ENCODE measurements around the gene GLP1R.
A peak's percentile ranks its signal among the peaks of the same experiment; 100 is the strongest.

GLP1R gene

GRCh38 chr6:39047434-39048327 is 900 bp upstream of the GLP1R start:
- DNase-seq, result no peak

DNA sequence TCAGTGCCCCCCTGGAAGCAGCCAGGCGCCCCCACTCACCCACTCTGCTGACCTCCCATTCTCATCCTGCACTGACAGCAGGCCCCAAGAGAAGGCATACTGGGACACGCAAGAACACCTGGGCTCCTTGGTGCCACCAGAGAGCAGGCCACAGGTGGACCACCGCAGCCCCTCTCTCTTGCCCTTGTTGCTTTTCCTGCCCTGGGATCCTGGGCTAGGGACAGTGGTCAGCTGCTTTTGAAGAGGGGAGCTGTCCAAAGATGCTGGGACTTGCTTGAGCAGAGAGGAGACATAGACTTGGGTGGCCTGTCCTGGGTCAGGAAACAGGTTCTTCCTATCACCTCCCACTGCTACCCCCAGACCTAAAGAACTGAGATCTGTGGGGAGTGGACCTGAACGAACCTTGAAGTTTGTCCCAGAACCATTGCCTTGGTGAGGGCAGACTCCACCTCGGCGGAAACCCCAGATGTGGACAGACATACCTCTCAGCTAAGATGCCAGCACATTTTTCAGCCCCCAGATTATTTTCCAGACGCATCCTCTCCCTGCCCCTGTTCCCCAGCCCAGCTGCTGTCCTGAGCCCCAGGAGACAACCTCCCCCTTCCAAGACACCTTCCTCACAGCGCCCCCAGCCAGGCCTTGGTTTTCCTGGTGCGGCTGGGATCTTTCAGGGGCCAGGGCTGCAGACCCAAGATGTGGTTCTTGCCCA is 1.1 kb downstream of the GLP1R start:
- DNase-seq, result no peak

DNA sequence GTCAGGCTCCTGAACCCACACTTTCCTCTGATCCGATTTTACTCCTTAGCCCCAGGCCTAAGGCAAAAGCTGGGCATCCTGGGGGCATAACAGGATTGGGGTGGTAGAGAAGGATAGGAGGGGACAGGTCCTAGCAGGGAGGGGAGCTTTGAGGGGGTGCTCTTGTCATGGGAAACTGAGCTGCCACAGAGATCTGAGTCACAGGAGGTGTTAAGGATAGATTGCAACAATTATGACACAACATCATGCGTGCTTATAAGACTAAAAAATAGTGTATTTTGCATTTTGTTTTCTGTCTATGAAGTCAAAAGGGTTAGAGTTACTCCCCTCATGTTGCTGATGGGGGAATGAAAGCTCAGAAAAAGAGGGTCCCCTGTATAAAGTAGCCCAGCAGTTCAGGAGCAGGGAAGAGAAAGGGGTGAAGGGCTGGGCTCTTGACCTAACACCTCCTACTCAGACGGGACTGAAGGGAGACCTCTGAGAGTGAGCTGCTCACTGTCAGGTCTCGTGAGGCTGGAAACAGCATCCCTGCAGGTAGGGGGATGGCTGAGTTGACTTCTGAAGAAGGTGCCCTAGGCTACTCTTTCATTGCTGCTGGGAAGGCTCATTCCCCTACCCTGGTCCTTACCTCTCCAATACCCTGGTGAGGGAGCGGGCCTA is 2.0 kb downstream of the GLP1R start:
- no peak for DNase-seq

DNA sequence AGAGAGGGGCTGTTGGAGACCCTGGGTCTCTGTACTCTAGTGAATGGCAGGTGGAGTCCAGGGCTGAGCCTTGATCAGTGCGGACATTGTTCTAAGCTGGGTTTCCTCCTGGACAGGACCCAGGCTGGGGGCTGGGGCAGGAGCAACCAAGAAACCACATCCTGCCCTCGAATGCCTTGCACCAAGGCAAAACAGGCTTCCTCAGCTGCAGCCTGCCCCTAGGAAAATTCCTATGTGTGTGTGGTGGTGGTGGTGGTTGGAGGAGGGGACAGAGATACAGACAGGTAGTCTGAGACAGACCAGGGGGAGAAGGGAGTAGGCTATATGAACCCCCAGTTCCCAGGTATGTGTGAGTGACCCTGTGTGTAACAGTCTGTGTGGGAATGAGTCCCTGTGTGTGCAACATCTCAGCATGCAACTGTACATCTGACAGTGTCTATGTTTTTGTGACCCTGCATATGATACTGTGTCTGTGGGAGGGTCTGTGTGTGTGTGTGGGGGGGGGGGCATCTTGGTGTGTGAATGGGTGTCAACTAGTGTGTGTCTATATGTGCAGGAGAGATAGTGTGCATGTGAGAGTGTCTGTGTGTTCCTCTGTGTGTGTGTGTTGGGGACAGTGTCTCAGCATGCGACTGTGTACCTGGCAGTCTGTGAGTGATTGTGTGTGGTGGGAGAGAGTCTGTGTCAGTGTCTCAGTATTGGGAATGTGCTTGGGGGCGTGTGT is 3.0 kb downstream of the GLP1R start:
- DNase-seq, result no peak

GRCh38 chr6:39053016-39053624 is 4.5 kb downstream of the GLP1R start:
- DNase-seq, result peak; percentile 10 to 21

- DNase-seq, result no peak
Observed at GRCh38 chr6:39053854-39054576, 5.4 kb downstream of the GLP1R start.

DNA sequence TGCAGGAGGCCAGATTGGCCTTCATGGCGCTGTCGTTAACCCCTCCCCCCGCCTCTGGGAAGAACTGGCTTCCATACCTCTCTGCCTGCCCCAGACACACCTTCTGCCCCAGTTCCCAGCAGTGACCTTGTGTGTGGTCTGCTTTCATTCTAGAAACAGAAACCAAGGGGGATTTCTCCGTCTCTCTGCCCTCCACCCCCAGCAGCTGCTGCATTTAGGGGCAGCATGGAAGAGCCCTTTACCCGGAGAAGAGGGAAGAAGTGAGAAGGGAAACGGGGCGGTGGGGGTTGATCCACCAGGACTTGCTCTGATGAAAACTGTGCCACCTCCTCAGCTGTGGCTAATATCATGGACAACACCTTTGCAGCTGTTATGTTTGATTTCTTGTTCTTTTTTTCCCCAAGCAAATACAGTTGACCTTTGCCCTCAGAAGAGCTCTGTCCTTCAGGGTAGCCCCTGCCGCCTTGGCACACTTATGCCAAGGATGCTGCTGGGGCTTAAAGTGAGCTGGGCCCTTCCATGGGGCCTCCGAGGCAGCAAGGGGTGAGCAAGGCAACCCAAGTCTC is 6.1 kb downstream of the GLP1R start:
- no peak for DNase-seq

DNA sequence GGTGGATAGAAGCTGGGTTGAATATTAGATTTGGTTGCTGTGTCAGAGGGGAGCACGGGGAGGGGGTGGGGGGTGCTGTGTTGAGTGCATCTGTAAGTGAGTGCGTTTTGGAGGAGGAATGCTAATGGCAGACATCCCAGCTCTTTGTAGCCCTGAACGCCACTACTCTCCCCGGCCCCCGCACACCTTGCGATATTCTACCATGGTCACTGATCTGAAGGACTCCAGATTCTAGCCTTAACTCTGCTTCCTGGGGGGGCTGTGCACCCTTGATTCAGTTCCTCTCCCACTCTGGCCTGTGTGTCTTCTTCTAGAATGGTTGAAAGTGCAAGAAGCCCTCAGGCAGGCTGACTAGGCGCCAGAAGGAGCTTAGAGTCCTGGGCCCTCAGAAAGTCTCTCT is 7.1 kb downstream of the GLP1R start:
- DNase-seq, result no peak

DNA sequence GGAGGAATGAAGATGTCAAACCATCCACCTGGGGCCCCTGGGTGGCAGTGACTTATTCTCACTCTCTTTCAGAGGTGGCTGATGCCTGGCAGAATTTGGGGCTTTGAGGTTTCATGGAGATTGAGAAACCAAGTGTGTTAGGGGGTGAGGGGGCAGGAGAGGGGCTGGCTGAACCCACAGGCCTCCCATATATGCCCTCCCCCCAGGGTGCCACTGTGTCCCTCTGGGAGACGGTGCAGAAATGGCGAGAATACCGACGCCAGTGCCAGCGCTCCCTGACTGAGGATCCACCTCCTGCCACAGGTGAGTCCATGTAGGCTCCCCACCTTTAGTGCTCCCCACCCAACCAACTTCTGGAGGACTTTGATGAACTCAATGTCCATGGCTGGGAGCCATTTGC is 7.6 kb downstream of the GLP1R start:
- no peak for DNase-seq

DNA sequence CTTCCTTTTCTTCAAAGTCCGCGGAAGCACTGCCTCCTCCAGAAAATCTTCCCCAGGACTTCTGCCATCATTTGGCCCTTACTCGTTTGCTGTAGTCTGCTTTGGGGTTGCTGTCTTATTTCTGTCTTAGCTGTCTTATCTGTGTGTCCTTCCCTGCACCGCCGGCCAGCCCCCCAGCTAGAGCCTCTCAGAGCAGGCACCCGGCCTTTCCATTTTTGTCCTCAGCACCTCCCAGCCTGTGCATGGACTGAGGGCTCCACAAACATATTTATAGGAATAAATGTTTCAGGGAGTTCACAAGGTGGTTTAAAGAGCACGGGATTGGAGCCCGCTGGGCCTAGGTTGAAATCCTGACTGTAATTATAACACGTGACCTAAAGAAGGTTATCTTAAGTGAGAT is 8.1 kb downstream of the GLP1R start:
- no peak for DNase-seq

- DNase-seq, result no peak
Observed at GRCh38 chr6:39057251-39058155, 8.9 kb downstream of the GLP1R start.

DNA sequence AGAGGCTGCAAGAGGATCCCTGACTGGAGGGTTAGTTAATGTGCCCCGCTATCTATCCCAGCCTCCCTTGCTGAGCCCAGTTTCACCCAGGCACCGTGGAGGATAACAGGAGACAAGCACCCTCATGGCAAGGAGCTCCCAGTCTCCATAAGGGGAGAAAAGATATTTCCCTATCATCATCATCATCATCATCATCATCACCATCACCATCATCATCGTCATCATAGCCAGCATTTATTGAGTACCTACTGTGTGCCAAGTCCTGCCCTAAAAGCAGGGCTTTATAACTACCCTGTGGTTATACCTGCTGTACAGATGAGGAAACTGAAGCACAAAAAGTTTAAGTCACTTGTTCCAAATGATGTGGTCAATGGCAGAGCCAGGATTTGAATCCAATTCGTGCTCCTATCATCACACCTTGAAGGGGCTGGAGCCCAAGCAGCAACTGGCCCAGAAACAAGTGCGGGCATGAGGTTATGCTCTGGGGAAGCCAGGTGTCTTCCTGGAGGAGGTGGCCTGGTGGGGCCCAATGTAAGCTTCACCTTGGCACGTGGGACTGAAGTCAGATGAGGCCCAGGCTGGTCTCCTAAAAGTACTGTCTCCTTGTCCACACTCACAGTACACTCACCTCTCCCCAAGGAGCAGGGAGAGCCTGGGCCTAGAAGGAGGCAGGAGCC is 10.0 kb downstream of the GLP1R start:
- no peak for DNase-seq

GRCh38 chr6:39059496-39060310 is 11.1 kb downstream of the GLP1R start:
- no peak for DNase-seq

DNA sequence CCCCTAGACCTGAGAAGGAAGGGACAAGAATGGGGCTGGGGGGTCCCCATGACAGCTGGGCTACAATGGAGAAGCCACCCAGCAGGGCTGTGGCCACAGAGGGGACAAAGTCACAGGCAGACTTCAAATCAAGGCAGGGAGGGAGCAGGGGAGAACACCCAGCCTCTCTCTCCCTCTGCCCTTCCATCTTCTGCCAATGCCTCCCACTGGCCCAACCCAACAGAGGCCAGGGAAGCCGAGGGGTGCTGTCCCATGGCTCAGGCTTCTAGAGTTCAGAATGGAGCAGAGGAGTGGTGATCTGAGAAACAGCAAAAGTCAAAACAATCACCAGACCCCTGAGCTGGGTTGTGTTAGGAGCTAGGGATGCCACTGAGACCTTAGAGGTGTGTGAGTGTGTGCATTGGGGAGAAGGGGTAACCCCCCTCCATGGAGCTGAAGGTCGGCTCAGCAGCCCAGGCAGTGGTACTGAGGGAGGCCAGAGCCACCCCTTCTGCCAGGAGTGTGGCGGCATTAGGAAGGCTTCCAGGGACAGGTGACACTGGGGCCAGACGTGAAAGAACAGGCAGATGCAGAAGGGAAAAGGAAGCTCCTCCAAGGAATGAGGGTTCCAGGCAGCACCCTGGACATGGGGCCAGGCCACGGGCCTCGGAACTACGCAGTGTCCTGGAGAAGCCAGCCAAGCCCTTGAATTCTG is 12.0 kb downstream of the GLP1R start:
- no peak for DNase-seq

GRCh38 chr6:39061182-39061581 is 12.6 kb downstream of the GLP1R start:
- no peak for DNase-seq

GRCh38 chr6:39061588-39061987 is 13.0 kb downstream of the GLP1R start:
- DNase-seq, result no peak

GRCh38 chr6:39062014-39062740 is 13.6 kb downstream of the GLP1R start:
- DNase-seq, result no peak

DNA sequence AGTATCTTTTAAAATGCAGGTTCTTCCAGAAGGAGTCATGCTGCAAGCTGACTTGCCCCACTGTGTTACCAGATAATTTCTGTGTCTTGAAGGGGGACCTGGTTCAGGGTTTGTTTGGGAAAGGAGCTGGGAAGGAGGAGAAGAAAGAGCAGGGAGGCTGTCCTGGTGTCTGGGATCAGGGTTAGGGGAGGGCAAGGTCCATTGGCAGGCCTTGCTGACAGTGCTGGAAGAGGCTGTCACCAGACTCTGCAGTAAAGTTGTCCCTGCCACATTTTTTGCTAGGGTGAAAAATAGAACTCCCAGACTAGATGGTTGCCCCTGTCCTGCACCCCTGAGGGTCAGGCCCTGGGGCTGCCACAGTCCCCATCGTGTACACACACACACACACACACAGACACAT is 14.9 kb downstream of the GLP1R start:
- DNase-seq, result no peak

All from inflammatory macrophage treated with lipopolysaccharide for 1 hour (primary cell).